GM21423 (cell line): Measurements from ENCODE around the gene GPR107.

ENCODE experiments used
- ATAC-seq: cut with Tn5 transposase; IDR thresholded peaks from one replicate; pipeline ENCODE4 v1.9.1; 2021; ENCODE audit warnings: mild to moderate bottlenecking, moderate library complexity; ENCODE audit not compliant: unreplicated experiment

GPR107 gene

DNA sequence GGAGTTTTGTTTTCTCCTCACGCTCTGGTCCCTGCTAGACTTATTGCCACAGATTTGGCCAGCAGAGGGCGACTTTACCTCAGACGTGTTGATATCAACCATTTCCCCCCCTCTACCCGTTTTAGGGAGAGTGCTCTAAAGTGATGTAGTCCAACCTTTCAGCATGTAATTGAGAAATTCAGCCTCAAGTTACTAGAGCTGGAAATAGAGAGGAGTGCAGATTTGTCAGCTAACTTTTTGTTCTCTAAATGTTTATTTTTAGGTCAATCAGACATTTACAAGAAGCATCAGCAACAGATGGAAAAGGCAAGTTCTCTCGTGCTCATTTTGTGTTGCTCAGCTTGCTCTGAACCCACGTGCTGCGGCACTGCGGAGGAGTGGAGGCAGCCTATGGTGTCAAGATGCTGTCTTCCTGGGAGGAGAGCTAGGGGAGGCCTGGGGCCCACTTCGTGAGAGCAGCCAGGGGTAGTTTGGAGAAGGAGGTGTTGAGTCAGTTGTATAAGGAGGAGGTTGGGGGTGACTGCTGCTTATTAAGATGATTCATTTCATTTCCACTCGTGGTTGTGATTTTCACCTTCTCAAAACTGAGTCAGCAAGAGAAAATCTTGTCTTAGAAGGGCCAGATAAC is 53.6 kb downstream of the GPR107 start:
- ATAC-seq = no peak

DNA sequence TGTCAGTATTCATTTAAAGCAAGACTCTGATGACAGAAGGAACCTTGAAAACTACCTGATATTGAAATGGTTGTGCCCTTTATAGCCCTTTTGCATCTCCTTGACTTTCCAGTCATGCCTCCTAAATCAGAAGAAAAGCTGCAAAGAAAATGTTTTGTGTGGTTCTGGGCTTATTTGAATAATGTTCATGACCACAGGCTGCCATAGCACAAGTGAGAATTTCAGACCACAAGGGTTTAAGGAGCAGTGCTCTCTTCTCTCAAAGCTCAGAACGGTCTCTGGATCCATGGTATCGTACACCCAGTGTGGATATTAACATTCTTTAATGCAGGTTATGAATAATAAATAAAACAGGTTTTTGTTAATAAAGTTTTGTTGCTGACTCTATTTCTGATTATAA is 54.2 kb downstream of the GPR107 start:
- no peak for ATAC-seq

DNA sequence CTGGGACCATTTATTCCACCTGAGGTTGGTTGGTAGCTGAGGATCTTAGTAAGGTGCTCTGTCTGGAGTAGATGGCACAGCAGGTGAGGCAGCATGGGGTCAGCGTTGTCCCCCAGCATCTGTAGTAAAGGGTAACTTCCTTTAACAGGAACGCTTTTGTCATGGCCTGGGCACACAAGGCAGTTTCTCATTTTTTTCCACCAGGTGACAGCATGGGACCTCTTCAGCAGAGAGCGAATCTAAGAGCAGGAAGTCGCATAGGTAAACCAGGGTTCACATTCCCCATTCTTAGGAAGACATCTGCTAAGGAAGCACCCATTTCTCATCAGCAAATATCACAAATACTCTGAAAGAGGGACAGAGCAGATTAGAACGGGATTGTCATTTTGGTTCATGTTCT is 56.5 kb downstream of the GPR107 start:
- ATAC-seq = no peak

DNA sequence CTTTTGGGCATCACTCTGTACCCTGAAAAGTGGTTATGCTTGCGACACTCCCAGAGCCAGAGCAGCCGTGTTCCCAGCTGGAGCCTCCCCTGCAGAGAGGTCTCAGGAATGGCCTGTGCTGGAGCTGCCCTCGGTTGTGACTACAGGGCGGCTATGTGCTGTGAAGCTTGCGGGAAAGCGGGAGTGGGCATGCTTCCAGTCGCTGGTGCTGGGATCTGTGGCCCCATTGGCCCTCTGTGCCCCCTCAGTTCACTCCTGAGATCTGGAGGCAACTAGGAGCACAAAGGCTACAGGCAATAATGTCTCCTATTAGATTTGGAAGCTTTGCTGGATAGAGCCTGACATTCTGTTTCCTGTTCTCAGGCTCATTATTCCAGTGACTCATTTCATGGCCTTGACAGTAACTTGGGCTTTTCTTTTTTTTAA is 56.9 kb downstream of the GPR107 start:
- no peak for ATAC-seq

DNA sequence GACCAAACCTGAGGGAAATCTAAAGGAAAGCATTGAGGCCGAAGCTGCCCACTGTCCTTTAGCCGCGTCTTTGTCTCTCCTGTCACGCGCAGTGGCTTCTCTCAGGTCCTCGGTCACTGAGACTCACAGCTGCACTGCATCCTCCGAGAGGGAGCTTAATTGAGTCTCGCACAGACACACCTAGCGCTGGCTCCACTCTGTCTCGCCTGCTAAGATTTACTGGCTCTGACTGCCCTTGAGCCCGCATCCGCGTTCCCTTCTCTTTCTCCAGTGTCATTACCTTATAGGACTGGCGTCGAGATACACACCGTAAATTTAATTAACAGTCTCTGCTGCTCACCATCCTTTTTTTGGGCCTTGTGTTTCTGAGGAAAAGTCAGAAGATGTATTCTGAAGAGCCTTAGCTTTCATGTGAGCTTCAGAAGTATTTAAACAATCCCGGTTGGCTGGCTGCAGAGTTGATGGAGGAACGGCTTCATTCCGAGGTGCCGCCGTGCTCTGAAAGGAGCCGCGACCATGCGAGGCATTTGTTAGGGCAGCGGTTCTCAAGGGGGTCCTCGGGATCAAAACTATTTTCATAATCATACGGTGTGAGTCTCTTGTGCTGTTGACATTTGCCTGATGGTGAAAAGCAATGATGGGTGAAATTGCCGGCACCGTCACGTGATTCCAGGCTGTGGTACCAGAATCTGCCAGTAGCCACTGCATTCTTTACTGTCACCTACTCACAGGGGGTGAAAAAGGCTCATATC is 58.3 kb downstream of the GPR107 start:
- ATAC-seq = no peak

DNA sequence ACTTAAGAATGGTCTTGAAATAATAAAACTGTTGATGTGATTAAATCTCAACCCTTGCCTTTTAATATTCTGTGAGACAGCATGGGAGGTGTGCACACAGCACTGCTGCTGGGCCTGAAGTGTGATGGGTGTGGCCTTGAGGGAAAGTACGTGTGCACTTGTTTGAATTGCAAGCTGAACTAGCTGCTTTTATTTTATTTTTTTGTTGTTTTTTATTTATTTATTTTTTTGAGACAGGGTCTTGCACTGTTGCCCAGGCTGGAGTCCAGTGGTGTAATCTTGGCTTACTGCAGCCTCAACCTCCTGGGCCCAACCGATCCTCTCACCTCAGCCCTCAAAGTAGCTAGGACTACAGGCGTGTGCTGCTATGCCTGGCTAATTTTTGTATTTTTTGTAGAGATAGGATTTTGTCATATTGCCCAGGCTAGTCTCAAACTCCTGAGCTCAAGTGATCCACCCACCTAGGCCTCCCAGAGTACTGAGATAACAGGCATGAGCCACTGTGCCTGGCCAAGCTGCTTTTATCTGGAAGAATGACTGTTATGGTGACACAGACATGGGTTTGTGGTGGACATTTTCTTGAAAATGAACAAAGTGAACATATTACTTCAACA is 58.9 kb downstream of the GPR107 start:
- no peak for ATAC-seq

DNA sequence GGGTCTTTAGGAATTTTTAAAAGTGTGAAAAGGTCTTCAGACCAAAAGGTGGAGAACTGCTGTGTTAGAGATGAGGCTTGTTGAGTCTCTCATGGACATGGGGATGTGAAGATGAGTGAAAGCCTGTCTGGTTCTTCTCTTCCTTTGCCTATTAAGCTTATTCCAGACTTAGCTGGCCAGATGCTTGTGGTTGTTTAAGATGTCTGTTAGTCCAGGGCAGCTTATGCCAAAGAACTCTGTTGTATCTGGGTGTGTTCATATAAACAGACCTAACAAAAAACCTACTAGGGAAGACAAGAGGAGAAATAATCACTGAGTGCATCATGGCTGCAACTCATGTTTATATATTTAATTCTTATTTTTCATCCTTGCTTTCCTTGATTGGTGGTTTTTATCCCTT is 61.0 kb downstream of the GPR107 start:
- no peak for ATAC-seq

DNA sequence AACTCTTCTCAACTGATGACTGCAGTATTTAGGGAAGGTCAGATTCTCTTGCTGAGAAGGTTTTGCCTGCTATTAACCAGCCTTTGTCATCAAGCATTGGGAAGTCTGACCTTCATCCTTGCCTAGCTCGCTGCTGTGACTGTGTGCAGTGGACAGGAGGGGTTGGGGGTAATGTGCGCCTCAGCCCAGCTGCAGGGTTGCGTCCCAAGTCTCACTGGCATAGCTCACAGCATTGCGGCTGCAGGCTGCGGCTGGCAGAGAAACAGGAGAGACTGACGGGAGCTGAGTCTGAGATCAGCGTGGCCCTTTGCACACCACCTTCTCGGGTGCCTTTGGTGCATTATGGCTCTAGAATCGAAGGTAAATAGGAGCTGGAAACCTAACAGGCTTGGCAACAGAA is 62.6 kb downstream of the GPR107 start:
- no peak for ATAC-seq

DNA sequence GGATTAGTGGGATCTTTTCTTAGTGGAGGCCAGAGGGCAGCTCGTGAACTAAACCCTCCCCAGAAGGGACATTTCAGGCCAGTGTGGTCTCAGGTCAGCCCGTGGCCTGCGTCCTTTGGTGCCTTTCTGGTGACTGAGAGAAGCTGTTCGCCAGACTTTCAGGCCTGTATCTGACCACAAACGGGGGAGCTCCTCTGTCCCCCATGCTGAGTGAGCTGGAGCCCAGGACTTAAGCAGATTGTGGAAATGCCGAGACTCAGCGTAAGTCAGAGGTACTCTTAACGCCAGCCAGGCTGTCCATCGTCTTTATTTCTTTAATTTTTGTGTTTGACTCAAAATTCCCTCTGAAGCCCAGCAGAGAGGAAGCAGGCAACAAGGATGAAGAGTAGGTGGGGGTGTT is 63.7 kb downstream of the GPR107 start:
- no peak for ATAC-seq

DNA sequence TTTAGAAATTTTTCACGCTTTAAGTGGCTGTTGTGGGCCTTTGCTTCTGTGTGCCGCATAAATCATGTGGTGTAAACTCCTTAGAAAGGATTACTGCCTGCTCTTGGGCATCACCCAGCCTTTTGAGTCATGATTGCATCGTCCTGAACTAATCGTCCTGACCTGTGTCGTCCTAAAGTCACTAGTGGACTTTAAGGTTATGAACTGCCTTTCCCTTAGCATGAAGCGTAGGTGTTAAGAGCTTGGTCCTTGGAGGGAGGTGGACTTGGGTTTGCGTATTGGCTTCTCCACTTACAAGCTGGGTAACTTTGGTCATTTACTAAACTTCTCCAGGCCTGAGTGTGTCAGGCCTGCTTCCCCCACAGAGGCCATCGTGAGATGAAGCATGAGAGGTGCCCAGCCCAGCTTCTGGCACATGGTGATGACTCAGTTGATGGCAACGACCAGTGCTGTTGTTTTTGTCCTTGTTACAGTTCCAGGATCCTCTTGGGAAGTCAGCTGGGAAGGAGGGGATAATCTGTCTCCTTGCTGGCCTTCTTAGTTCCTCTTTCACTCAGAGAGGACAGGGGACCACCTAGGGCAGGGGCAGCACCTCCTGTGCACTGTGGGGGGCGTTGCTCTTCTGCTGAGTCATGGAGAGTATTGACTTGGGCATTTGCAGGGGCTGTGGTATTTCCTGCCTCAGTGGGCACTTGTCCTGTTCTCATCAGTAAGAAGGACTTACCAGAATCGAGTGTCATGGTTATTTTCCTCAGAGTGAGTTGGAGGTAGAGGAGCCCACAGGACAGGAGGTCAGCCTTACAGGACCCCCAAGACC is 64.3 kb downstream of the GPR107 start:
- no peak for ATAC-seq

DNA sequence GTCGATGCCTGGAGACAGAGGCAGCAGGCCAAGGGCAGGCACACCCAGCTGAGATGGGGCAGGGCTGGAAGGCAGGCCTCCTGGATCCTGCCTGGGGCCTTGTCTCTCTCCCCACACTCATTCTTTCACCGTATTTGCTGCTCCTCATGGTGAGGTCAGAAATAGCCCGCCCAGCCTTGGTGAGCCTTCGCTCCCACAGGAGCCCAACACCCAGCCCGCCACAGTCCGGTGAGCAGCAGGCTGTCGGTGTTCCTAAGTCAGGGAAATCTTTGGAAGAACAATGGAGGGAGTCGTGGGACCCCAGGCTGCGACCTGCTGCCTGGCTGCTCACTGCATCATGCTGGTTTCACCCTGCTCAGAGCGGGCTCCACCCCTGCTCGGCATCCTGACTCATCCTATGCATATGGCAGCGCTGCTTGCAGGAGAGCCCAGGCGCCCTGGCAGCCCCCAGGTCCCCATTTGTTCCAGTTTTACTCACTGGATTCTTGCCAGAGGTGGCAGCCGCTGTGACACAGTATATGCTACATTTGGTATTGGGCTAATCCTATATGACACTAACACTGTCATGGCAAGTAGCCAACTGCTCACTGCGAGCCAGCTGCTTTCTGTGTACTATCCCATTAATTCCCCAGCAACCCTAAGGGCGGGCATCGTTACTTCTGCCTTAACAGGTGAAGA is 65.3 kb downstream of the GPR107 start:
- no peak for ATAC-seq

DNA sequence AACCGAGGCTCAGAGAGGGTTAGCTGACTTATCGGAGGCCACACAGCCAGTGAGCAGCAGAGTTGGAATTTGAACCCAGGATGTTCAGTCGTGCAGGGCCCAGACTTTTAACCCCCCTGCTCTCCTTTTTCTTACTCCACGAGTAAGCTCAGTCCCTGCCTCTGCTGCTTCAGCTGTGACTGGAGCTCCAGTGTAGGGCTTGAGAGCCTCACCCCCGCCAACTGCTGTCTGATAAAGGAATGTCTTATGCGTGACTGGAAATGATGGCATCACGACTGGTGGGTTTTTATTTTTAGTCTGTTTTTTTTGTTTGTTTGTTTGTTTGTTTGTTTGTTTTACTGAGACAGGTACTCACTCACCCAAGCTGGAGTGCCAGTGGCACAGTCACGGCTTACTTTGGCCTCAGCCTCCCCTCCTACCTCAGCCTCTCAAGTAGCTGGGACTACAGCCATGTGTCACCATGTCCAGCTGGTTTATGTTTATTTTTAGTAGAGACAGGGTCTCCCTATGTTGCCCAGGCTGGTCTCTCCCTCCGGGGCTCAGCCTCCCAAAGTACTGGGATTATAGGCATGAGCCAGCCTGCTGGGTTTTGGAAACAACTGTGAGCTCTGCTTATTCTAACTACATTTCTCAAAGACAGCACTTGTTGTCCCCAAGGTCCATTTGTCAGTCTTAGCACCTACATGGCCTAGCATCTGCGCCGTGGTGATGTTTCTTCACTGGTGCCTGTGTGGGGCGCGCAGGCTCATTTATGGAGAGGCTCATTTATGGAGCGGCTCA is 66.0 kb downstream of the GPR107 start:
- no peak for ATAC-seq

DNA sequence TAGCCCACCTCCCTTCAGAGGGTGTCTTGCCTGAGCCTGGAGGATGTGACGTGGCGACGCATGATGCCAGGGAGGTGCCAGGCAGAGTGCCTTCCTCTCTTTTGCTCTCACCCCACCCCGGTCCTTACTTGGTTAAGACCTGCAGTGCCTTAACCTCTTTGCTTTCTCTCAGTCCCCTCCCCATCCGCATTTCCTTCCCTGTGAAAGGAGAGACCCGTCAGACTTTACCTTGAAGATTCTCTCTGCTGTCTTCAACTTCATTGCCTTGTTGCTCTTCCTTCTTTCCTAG is 66.5 kb downstream of the GPR107 start:
- ATAC-seq = no peak

DNA sequence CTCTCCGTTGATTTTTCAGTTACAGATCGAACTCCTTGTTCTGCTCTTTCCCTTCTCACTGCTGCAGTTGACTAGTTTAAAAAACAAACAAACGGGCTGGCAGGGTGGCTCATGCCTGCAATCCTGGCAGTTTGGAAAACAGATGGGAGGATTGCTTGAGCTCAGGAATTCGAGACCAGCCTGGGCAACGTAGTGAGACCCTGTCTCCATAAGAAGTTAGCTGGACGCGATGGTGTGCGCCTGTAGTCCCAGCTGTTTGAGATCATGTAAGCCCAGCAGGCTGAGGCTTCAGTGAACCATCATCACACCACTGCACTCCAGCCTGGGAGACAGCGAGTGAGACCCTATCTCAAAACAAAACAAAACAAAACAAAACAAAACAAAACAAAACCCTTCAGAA is 67.1 kb downstream of the GPR107 start:
- no peak for ATAC-seq

DNA sequence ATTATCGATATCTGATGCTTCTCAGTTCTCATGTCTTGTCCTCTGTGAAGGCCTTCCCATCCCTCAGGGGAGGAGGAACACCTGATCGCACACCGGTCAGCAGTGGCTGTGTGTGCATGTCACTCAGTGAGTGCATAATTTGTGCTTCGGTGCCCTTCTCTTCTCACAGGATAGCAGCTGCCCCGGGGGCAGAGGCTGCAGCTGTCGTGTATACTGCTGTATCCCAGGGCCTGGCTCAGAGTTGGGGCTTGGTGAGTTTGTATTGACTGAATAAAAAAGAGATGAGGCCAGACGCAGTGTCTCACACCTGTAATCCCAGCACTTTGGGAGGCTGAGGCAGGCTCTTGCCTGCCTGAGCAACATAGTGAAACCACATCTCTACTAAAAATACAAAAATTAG is 68.8 kb downstream of the GPR107 start:
- ATAC-seq = no peak

DNA sequence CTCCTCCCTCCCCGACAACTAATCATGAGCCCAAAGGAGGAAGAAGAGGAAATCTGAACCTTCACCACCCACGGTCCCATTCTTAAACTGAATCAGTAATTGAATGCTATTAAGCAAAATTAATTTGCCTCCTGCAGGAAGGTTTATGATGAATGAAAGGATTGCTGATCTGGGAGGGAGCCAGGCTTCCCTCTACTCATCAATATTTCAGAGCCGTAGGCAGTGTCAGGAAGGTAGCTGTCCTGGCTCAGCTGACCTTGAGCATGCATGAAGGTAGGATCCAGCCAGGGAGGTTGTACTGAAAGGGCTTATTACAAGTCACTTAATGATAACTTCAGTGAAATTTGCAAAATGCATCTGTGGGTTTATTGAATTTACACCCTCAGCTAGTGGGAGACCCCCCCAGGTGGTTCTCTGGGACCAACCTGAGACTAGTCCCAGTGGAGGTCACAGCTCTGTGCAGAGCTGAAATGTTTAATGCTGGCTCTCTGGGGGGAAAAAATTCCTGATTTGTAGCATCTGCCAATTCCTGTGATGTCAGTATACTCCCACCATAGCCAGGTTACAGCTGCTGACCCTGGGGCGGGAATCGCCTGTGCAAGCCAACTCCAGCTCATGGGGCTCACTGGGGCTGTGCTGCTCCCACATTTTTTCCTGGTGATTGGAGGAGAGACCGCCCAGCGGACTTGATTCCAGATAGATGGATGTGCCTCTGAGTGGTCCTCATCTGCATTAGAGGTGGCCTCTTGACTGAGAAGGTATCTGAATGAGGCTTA is 70.6 kb downstream of the GPR107 start:
- no peak for ATAC-seq

DNA sequence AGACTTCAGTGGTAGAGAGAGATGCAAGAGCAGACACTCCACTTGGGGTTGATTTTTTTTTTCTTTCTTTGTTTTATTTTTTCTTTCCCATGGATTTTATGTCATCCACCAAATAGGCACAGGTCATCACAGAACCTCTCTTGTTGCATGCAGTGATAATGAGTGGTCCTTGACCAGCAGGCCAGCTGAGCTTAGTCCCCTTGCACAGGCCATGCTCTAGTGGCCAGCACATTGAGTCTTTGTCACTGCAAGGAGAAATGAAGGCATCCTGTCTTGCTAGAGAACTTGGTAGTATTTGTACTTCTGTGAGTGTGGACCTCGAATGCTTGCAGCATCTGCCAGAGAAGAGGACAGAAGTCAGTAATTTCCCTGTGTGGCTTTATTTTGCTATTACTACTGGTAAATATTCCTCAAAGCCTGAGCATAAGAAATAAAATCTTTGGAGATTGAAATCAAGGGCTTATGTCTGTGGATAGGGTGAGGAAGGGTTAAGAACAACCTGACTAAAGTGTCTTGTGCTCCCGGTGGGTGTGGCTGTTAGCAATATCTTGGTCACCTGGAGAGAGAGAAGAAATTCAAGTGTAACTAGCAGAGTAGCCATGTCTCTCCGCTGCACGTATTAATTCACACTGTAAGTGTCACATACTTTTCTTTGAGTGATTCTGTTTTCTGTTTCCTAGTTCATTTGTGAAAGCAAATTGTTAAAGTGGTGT is 73.2 kb downstream of the GPR107 start:
- ATAC-seq = no peak

DNA sequence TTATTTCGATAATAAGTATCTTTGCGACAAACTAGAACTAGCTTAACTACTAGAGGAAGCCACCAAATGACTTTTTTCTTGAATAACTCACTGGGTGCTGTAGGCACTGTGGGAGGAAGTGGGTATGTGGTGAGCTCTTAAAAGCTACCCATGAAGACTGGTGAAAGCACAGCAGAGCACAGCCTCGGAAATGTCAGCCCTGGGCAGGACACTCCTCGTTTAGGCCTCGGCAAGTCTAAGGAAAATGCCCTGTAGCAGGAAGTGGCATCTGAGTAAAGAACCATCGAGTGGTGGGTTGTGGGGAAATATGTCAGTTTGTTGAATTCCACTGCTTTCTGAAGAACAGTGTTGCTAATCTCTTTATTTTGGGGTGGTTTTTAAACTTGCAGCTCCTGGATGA is 74.5 kb downstream of the GPR107 start:
- ATAC-seq = peak; percentile 59
